HL-60 (cell line): ENCODE data around the gene MAP2K4.

Experiments used
- DNase-seq, 2 experiments: peaks; one replicate each; pipeline ENCODE4 v3.0.0-alpha.2; 2010 to 2020; ENCODE audit warnings: low read depth in 1 of 2, low spot score in 1 of 2
- H3K27ac ChIP-seq: fragments of 250-450 bp; sonication (Bioruptor Pico); replicated peaks from 2 replicates; pipeline ENCODE4 v1.5.1; 2020; ENCODE audit warnings: mild to moderate bottlenecking, moderate library complexity
- H3K27me3 ChIP-seq: fragments of 250-450 bp; sonication (Bioruptor Pico); 2 replicates; pipeline ENCODE4 v1.5.1; 2021; ENCODE audit warnings: mild to moderate bottlenecking, moderate library complexity; ENCODE audit not compliant: insufficient read depth, poor library complexity, severe bottlenecking
- H3K4me3 ChIP-seq: replicated peaks from 2 replicates; pipeline ENCODE4 v1.5.1; 2011; ENCODE audit warnings: mild to moderate bottlenecking, control low read depth, low read length; ENCODE audit not compliant: insufficient read depth
- CTCF ChIP-seq: IDR thresholded peaks from one replicate; pipeline ENCODE4 v1.5.1; 2011; ENCODE audit warnings: low read length, control low read depth, inconsistent platforms; ENCODE audit not compliant: insufficient read depth
- GABPA ChIP-seq: IDR thresholded peaks from 2 replicates; pipeline ENCODE4 v1.6.1; 2012; ENCODE audit warnings: low read depth
- POLR2AphosphoS5 ChIP-seq: IDR thresholded peaks from 2 replicates; pipeline ENCODE4 v1.6.1; 2012; ENCODE audit warnings: low read depth
- REST ChIP-seq: IDR thresholded peaks from 2 replicates; pipeline ENCODE4 v1.6.1; 2012; ENCODE audit warnings: low read depth; ENCODE audit not compliant: insufficient replicate concordance
- SPI1 ChIP-seq: IDR thresholded peaks from 2 replicates; pipeline ENCODE4 v1.6.1; 2012; ENCODE audit warnings: low read depth, mild to moderate bottlenecking, borderline replicate concordance

The MAP2K4 gene

GRCh38 chr17:12067485-12067884 lies 46.8 kb downstream of the MAP2K4 start:
- H3K27ac ChIP-seq, result no peak overlapping the region
- H3K4me3 ChIP-seq, result no peak overlapping the region
- H3K27me3 ChIP-seq, result no peaks in the 10 kb centered on the region
- TF ChIP-seq GABPA (no peak), SPI1 (no peak), POLR2AphosphoS5 (no peak), CTCF (no peak), REST (no peak)
- no peak for DNase-seq

GRCh38 chr17:12068946-12069345 lies 48.3 kb downstream of the MAP2K4 start:
- DNase-seq, result no peak
- Histone ChIP-seq H3K27ac (no peak overlapping the region), H3K4me3 (no peak overlapping the region), H3K27me3 (no peaks in the 10 kb centered on the region)
- TF ChIP-seq SPI1 (no peak), REST (no peak), CTCF (no peak)

- Histone ChIP-seq H3K27ac (no peak overlapping the region), H3K4me3 (no peak overlapping the region), H3K27me3 (no peaks in the 10 kb centered on the region)
- no peak for TF ChIP-seq SPI1
- TF ChIP-seq GABPA, result no peak
- TF ChIP-seq POLR2AphosphoS5, result no peak
- no peak for TF ChIP-seq CTCF
- no peak for TF ChIP-seq REST
- no peak for DNase-seq
These were observed 49.9 kb downstream of the MAP2K4 start for GRCh38 chr17:12070561-12070960.
